Measurements from ENCODE around the gene CD74. TPM values are rescaled to one million over a fixed set of nuclear protein-coding genes. Genes with fewer than 3 reads are reported as not detected.

The CD74 gene
- total and polyA plus RNA-seq, 10 donors = 3,224 to 5,563 (median 4,727) TPM

DNA sequence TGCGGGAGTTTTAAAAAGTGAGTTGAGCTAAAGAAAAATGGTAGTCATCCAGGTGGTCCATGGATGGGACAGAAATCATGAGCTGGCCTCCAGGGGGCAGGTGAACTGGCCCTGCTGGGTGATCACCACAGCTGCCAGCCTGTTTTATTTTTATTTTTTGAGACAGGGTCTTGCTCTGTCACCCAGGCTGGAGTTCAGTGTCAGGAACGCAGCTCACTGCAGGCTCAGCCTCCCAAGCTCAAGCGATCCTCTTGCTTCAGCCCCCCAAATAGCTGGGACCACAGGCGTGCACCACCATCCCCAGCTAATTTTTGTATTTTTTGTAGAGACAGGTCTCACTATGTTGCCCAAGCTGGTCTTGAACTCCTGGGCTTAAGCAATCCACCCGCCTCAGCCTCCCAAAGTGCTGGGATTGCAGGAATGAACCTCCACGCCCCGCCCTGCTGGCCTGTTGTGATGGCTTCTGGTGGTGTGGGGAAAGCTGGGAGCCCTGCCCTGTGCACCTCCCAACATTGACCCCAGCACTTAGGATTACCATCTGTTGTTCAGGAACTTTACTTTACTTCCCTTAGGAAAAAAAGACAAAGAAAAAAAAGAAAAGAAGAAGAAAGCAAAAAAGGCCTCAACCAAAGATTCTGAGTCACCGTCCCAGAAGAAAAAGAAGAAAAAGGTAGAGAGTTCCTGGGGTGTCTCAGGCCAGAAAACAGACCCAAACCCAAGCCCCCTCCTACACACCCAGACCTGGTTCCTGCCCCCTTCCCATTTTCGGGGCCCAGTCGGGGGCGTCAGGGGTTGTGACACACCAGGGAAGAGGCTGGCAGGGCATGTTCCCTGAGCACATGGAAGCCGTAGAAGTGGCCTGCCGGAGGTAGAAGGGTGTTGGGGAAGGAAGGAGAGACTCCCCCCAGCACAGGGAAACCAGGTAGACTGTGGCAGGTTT lies 14.7 kb downstream of the CD74 start:
- WGBS, 5 donors = 84 to 91% (median 85%) methylated on average over 13 of the region's 13 CpGs

DNA sequence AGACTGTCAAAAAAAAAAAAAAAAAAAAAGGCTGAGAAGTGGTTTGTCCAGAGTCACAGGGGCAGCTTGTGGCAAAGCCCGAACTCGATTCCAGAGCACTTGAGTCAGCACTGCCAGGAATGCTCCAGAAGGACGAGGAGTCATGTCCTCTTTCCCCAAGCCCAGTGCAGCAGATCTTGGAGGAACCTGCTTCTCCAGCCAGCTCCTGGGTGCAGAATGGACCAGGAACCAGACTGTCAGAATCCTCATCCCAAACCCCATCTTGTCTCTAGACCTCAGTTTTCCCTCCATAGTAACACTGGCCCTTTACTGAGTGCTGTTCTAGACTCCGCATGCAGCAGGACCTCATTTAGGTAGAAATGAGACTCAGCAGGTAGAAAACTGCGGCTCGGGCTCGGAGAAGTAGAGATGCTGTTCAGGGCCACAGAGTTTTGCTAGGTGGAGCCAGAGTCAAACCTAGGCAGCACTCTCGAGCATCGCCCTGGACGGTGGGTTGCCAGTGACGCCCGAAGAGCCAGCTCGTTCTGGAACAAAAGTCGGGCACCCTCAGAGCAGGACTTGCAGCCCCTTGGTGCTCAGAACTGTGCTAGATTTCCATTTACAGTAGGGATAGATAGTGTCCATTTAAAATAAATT lies 15.4 kb downstream of the CD74 start:
- H3K36me3 ChIP-seq = peaks cover 0 to 100% (median 91%) of the 10 kb centered on the region in 6 donors
- no peak overlapping the region for H3K4me3 ChIP-seq
- 90 to 95% (median 92%) methylated on average over 14 of the region's 14 CpGs for WGBS, 5 donors
- no peaks in the 10 kb centered on the region for H3K9me3 ChIP-seq
- DNase-seq = no peak
- peak; percentile 4 to 55 (median 21) for TF ChIP-seq POLR2AphosphoS5 (IDR thresholded peaks at IDR 0.05)
- TF ChIP-seq POLR2A (IDR thresholded peaks at IDR 0.05) = no peak
- intact Hi-C loops (cut with DNase I; ENCODE audit: low total_unique reads) = no loop called here
- H3K27me3 ChIP-seq (replicated peaks in 1 of 7) = no peaks in the 10 kb centered on the region
- H3K27ac ChIP-seq = peak overlapping the region in 1 of 8 donors; percentile 98
- H3K4me1 ChIP-seq = peaks cover 0 to 23% (median 4%) of the 10 kb centered on the region in 6 donors

More for the DNA sequence above, 14.7 kb downstream of the CD74 start:
- TF ChIP-seq POLR2A (IDR thresholded peaks at IDR 0.05) (no peak), POLR2AphosphoS5 (IDR thresholded peaks at IDR 0.05) (no peak)
- TF ChIP-seq, protein P1, sequence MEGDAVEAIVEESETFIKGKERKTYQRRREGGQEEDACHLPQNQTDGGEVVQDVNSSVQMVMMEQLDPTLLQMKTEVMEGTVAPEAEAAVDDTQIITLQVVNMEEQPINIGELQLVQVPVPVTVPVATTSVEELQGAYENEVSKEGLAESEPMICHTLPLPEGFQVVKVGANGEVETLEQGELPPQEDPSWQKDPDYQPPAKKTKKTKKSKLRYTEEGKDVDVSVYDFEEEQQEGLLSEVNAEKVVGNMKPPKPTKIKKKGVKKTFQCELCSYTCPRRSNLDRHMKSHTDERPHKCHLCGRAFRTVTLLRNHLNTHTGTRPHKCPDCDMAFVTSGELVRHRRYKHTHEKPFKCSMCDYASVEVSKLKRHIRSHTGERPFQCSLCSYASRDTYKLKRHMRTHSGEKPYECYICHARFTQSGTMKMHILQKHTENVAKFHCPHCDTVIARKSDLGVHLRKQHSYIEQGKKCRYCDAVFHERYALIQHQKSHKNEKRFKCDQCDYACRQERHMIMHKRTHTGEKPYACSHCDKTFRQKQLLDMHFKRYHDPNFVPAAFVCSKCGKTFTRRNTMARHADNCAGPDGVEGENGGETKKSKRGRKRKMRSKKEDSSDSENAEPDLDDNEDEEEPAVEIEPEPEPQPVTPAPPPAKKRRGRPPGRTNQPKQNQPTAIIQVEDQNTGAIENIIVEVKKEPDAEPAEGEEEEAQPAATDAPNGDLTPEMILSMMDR (IDR thresholded peaks at IDR 0.05 in 8 of 11, conservative IDR thresholded peaks at IDR 0.05 in 3 of 11) = no peak
- Histone ChIP-seq H3K9me3 (no peaks in the 10 kb centered on the region), H3K36me3 (peaks cover 0 to 100% (median 91%) of the 10 kb centered on the region in 6 donors), H3K4me3 (no peak overlapping the region), H3K27ac (peak overlapping the region in 6 of 8 donors; percentile 11 to 98 (median 41)), H3K4me1 (peaks cover 0 to 30% (median 10%) of the 10 kb centered on the region in 6 donors), H3K27me3 (replicated peaks in 1 of 7) (no peaks in the 10 kb centered on the region)
- intact Hi-C loops (cut with DNase I; ENCODE audit: low total_unique reads) = no loop called here
- no peak for DNase-seq

DNA sequence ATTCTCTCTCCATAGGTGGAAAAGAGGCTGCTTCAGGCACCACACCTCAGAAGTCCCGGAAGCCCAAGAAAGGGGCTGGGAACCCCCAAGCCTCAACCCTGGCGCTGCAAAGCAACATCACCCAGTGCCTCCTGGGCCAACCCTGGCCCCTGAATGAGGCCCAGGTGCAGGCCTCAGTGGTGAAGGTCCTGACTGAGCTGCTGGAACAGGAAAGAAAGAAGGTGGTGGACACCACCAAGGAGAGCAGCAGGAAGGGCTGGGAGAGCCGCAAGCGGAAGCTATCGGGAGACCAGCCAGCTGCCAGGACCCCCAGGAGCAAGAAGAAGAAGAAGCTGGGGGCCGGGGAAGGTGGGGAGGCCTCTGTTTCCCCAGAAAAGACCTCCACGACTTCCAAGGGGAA lies 16.4 kb downstream of the CD74 start:
- intact Hi-C loops (cut with DNase I; ENCODE audit: low total_unique reads) = no loop called here

DNA sequence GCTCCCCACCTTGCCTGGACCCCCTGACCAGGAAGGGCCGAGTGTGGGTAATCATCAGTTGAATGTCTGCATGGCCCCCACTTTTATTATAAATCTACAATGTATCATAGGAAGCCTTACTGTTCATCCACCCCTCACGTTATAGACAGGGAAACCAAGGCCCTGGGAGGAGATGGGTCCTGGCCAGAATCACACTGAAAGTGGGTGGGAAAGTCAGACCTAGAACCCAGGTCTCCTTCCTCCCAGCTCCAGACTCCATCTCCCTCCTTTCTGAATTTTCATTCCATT lies 17.1 kb downstream of the CD74 start:
- WGBS, 5 donors = 75 to 93% (median 90%) methylated on average over 2 of the region's 2 CpGs
- H3K27ac ChIP-seq = no peak overlapping the region
- peaks cover 0 to 100% (median 90%) of the 10 kb centered on the region in 6 donors for H3K36me3 ChIP-seq
- no peaks in the 10 kb centered on the region for H3K27me3 ChIP-seq (replicated peaks in 1 of 7)
- intact Hi-C loops (cut with DNase I; ENCODE audit: low total_unique reads) = no loop called here
- no peak overlapping the region for H3K4me3 ChIP-seq
- TF ChIP-seq, protein P1 (IDR thresholded peaks at IDR 0.05 in 8 of 11, conservative IDR thresholded peaks at IDR 0.05 in 3 of 11) = no peak
- TF ChIP-seq POLR2A (IDR thresholded peaks at IDR 0.05) (no peak), POLR2AphosphoS5 (IDR thresholded peaks at IDR 0.05) (no peak)
- H3K9me3 ChIP-seq = no peaks in the 10 kb centered on the region
- H3K4me1 ChIP-seq = peaks cover 0 to 19% (median 2%) of the 10 kb centered on the region in 6 donors
- no peak for DNase-seq

More for the DNA sequence above, 16.4 kb downstream of the CD74 start:
- TF ChIP-seq, protein P1 (IDR thresholded peaks at IDR 0.05 in 8 of 11, conservative IDR thresholded peaks at IDR 0.05 in 3 of 11) = no peak
- H3K27ac ChIP-seq = no peak overlapping the region
- no peaks in the 10 kb centered on the region for H3K27me3 ChIP-seq (replicated peaks in 1 of 7)
- H3K4me1 ChIP-seq = peaks cover 0 to 23% (median 2%) of the 10 kb centered on the region in 6 donors
- no peak overlapping the region for H3K4me3 ChIP-seq
- H3K36me3 ChIP-seq = peaks cover 0 to 100% (median 91%) of the 10 kb centered on the region in 6 donors
- WGBS, 5 donors = 91 to 97% (median 94%) methylated on average over 7 of the region's 7 CpGs
- H3K9me3 ChIP-seq = no peaks in the 10 kb centered on the region
- DNase-seq = no peak
